GM12864 (cell line): ENCODE data around the gene SPC25.

Experiments
- DNase-seq: peaks from one replicate; pipeline ENCODE4 v3.0.0-alpha.2; 2011; ENCODE audit warnings: low read depth
- H3K4me3 ChIP-seq: 2 replicates; pipeline ENCODE4 v1.5.1; 2011; ENCODE audit warnings: mild to moderate bottlenecking, low read depth, low read length, control low read depth
- CTCF ChIP-seq: IDR thresholded peaks from 2 replicates; pipeline ENCODE4 v1.5.1; 2011; ENCODE audit warnings: low read depth, mild to moderate bottlenecking, moderate library complexity, low read length, control low read depth, inconsistent platforms; ENCODE audit errors: missing control alignments

The SPC25 gene

GRCh38 chr2:168854651-168855050 is 35.6 kb downstream of the SPC25 start:
- DNase-seq = no peak
- H3K4me3 ChIP-seq = no peak overlapping the region
- TF ChIP-seq CTCF = no peak

- TF ChIP-seq CTCF = no peak
- no peak overlapping the region for H3K4me3 ChIP-seq
- no peak for DNase-seq
Measured at GRCh38 chr2:168853471-168853870, 36.8 kb downstream of the SPC25 start.

GRCh38 chr2:168852481-168852880 is 37.7 kb downstream of the SPC25 start:
- DNase-seq = no peak
- H3K4me3 ChIP-seq = no peak overlapping the region
- no peak for TF ChIP-seq CTCF

GRCh38 chr2:168851674-168852320 is 38.4 kb downstream of the SPC25 start:
- no peak overlapping the region for H3K4me3 ChIP-seq
- no peak for TF ChIP-seq CTCF
- DNase-seq = no peak

GRCh38 chr2:168850846-168851245 is 39.4 kb downstream of the SPC25 start:
- DNase-seq = no peak
- TF ChIP-seq CTCF = no peak
- H3K4me3 ChIP-seq = no peak overlapping the region

GRCh38 chr2:168849610-168850009 is 40.6 kb downstream of the SPC25 start:
- TF ChIP-seq CTCF = no peak
- no peak for DNase-seq
- H3K4me3 ChIP-seq = no peak overlapping the region

GRCh38 chr2:168848225-168848624 is 42.0 kb downstream of the SPC25 start:
- no peak for DNase-seq
- TF ChIP-seq CTCF = no peak
- no peak overlapping the region for H3K4me3 ChIP-seq
